ENCODE results near the gene CTDSPL.

DNA sequence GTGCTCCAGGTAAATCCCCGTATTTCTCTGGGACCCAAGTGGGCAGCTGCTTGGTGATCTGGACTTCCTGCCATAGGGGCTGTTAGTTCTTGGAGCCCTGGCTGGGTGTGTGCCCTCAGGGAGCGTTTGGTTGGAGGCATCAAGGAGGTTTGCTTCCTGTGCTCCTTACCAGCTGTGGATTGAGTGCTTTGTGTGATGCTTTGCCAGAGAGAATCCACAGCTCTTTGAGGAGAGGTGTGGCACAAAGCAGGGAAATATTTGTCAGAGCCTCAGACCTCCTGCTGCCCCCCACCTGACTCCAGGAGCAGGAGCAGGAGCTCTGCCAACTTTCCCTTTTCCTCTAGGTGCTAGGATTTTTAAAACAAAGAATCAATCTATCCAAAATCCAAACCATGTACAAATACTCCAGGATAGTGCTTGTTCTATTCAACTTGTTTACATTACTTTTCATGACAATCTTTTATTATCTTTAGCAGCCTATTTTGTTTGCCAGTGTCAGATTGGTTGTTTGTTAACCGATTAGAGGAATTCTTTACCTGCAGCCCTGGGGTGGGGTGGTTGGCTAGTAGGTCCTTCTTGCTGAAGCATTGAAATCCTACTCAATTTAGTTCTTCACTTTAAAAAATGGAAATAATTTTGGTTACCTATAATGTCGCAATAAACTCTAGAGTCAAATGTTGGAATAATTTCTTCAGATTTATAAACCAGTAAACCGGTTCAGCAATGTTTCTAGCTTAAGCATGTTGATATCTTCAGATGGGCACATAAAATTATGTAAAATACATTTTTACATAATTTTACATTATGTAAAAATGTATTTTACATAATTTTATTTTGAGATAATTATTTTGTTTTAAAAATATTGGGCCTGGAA, 2.5 kb downstream of the CTDSPL start:
- TF ChIP-seq POLR2A (IDR thresholded peaks at IDR 0.05) (no peak), POLR2AphosphoS5 (IDR thresholded peaks at IDR 0.05) (no peak), EP300 (IDR thresholded peaks at IDR 0.05) (no peak)
- TF ChIP-seq, protein P1, sequence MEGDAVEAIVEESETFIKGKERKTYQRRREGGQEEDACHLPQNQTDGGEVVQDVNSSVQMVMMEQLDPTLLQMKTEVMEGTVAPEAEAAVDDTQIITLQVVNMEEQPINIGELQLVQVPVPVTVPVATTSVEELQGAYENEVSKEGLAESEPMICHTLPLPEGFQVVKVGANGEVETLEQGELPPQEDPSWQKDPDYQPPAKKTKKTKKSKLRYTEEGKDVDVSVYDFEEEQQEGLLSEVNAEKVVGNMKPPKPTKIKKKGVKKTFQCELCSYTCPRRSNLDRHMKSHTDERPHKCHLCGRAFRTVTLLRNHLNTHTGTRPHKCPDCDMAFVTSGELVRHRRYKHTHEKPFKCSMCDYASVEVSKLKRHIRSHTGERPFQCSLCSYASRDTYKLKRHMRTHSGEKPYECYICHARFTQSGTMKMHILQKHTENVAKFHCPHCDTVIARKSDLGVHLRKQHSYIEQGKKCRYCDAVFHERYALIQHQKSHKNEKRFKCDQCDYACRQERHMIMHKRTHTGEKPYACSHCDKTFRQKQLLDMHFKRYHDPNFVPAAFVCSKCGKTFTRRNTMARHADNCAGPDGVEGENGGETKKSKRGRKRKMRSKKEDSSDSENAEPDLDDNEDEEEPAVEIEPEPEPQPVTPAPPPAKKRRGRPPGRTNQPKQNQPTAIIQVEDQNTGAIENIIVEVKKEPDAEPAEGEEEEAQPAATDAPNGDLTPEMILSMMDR (IDR thresholded peaks at IDR 0.05): no peak

Measured in suprapubic skin (tissue), 4 donors.